Peyer's patch (tissue), 4 donors: ENCODE measurements around the gene UBE3A.

Experiments
- CTCF ChIP-seq, 6 experiments: fragments of 450-650 bp in 4 of 6; fragments of 200-600 bp in 2 of 6; sonication (generic) in 1 of 6; IDR thresholded peaks; one replicate each; pipeline ENCODE4 v1.5.1; 2017 to 2019; ENCODE audit warnings: antibody characterized with exemption in 6 of 6, mild to moderate bottlenecking in 3 of 6, moderate library complexity in 1 of 6
- POLR2A ChIP-seq, 2 donors: fragments of 450-650 bp; IDR thresholded peaks; one replicate each; pipeline ENCODE4 v1.5.1; 2017; ENCODE audit warnings: antibody characterized with exemption in 2 of 2, mild to moderate bottlenecking in 2 of 2, moderate library complexity in 2 of 2

- TF ChIP-seq CTCF (IDR thresholded peaks at IDR 0.05) (no peak), POLR2A (IDR thresholded peaks at IDR 0.05) (no peak)
Observed at GRCh38 chr15:25323420-25323819, 115.4 kb downstream of the UBE3A start.
